Dendritic cell treated with granulocyte-macrophage colony-stimulating factor and Interleukin-4, amounts not matched to agents 40 ng/mL and 50 ng/mL, for 4 days (primary cell): ENCODE results near the gene ACTC1.
"Not testable (repeated sequence)": the region's sequence is repeated elsewhere in the genome, so short reads cannot be mapped to it uniquely, and the experiment has no call there.

Source experiments
- H3K27ac Mint-ChIP-seq: one replicate; pipeline ENCODE4 v1.8.0; 2022; ENCODE audit warnings: mild to moderate bottlenecking, mixed read lengths
- H3K27me3 Mint-ChIP-seq: one replicate; pipeline ENCODE4 v1.8.0; 2022; ENCODE audit warnings: mild to moderate bottlenecking, mixed read lengths
- H3K36me3 Mint-ChIP-seq: one replicate; pipeline ENCODE4 v1.8.0; 2022; ENCODE audit warnings: low read depth, mixed read lengths
- H3K4me1 Mint-ChIP-seq: one replicate; pipeline ENCODE4 v1.8.0; 2022; ENCODE audit warnings: low read depth, mixed read lengths
- H3K4me3 Mint-ChIP-seq: one replicate; pipeline ENCODE4 v1.8.0; 2022; ENCODE audit warnings: mild to moderate bottlenecking, moderate library complexity, mixed read lengths
- H3K9me3 Mint-ChIP-seq: one replicate; pipeline ENCODE4 v1.8.0; 2022; ENCODE audit warnings: mixed read lengths
- intact Hi-C: fragments of 100-400 bp; cut with micrococcal nuclease; formaldehyde crosslinking; loops from one replicate; pipeline ENCODE4 v1.15.0; 2022

The ACTC1 gene

GRCh38 chr15:34809186-34809585 is 13.8 kb upstream of the ACTC1 start:
- no peaks in the 10 kb centered on the region for H3K36me3 Mint-ChIP-seq
- no peak overlapping the region for H3K27ac Mint-ChIP-seq
- H3K9me3 Mint-ChIP-seq = peaks cover 17% of the 10 kb centered on the region
- peaks cover 1% of the 10 kb centered on the region for H3K27me3 Mint-ChIP-seq
- H3K4me3 Mint-ChIP-seq = no peak overlapping the region
- intact Hi-C loops = no loop called here
- no peaks in the 10 kb centered on the region for H3K4me1 Mint-ChIP-seq

GRCh38 chr15:34808016-34808415 is 12.7 kb upstream of the ACTC1 start:
- peaks cover 17% of the 10 kb centered on the region for H3K9me3 Mint-ChIP-seq
- intact Hi-C loops = no loop called here
- H3K27ac Mint-ChIP-seq = no peak overlapping the region
- H3K36me3 Mint-ChIP-seq = no peaks in the 10 kb centered on the region
- H3K4me1 Mint-ChIP-seq = no peaks in the 10 kb centered on the region
- H3K4me3 Mint-ChIP-seq = no peak overlapping the region
- H3K27me3 Mint-ChIP-seq = no peaks in the 10 kb centered on the region

GRCh38 chr15:34807241-34807640 is 11.9 kb upstream of the ACTC1 start:
- H3K27me3 Mint-ChIP-seq, intact Hi-C loops, H3K27ac Mint-ChIP-seq, H3K36me3 Mint-ChIP-seq, H3K4me3 Mint-ChIP-seq, H3K4me1 Mint-ChIP-seq: not testable (repeated sequence)
- H3K9me3 Mint-ChIP-seq = peaks cover 17% of the 10 kb centered on the region

GRCh38 chr15:34804776-34805175 is 9.4 kb upstream of the ACTC1 start:
- peaks cover 17% of the 10 kb centered on the region for H3K9me3 Mint-ChIP-seq
- no peaks in the 10 kb centered on the region for H3K4me1 Mint-ChIP-seq
- intact Hi-C loops = no loop called here
- no peak overlapping the region for H3K27ac Mint-ChIP-seq
- H3K36me3 Mint-ChIP-seq = no peaks in the 10 kb centered on the region
- H3K4me3 Mint-ChIP-seq = no peak overlapping the region
- peaks cover 2% of the 10 kb centered on the region for H3K27me3 Mint-ChIP-seq

GRCh38 chr15:34804113-34804512 is 8.8 kb upstream of the ACTC1 start:
- intact Hi-C loops = no loop called here
- Mint-ChIP-seq H3K27ac (no peak overlapping the region), H3K9me3 (peaks cover 17% of the 10 kb centered on the region), H3K27me3 (peaks cover 5% of the 10 kb centered on the region), H3K4me1 (no peaks in the 10 kb centered on the region), H3K36me3 (no peaks in the 10 kb centered on the region), H3K4me3 (no peak overlapping the region)

GRCh38 chr15:34802803-34803750 is 7.7 kb upstream of the ACTC1 start:
- Mint-ChIP-seq H3K4me1 (no peaks in the 10 kb centered on the region), H3K27me3 (peaks cover 6% of the 10 kb centered on the region), H3K9me3 (peaks cover 17% of the 10 kb centered on the region), H3K27ac (no peak overlapping the region), H3K36me3 (no peaks in the 10 kb centered on the region), H3K4me3 (no peak overlapping the region)
- intact Hi-C loops = no loop called here

GRCh38 chr15:34802371-34802770 is 7.0 kb upstream of the ACTC1 start:
- no peak overlapping the region for H3K27ac Mint-ChIP-seq
- H3K36me3 Mint-ChIP-seq = no peaks in the 10 kb centered on the region
- intact Hi-C loops = no loop called here
- H3K4me1 Mint-ChIP-seq = no peaks in the 10 kb centered on the region
- H3K9me3 Mint-ChIP-seq = peaks cover 14% of the 10 kb centered on the region
- H3K27me3 Mint-ChIP-seq = peaks cover 9% of the 10 kb centered on the region
- H3K4me3 Mint-ChIP-seq = no peak overlapping the region

GRCh38 chr15:34799149-34800101 is 4.1 kb upstream of the ACTC1 start:
- H3K27me3 Mint-ChIP-seq = peaks cover 34% of the 10 kb centered on the region
- no peak overlapping the region for H3K4me3 Mint-ChIP-seq
- no peaks in the 10 kb centered on the region for H3K4me1 Mint-ChIP-seq
- H3K27ac Mint-ChIP-seq = no peak overlapping the region
- no peaks in the 10 kb centered on the region for H3K36me3 Mint-ChIP-seq
- H3K9me3 Mint-ChIP-seq = no peaks in the 10 kb centered on the region
- intact Hi-C loops = no loop called here

GRCh38 chr15:34796847-34797435 is 1.6 kb upstream of the ACTC1 start:
- intact Hi-C loops = no loop called here

GRCh38 chr15:34794590-34795206 is 651 bp downstream of the ACTC1 start:
- no peaks in the 10 kb centered on the region for H3K9me3 Mint-ChIP-seq
- no peaks in the 10 kb centered on the region for H3K4me1 Mint-ChIP-seq
- H3K4me3 Mint-ChIP-seq = no peak overlapping the region
- no peak overlapping the region for H3K27ac Mint-ChIP-seq
- intact Hi-C loops = no loop called here
- no peaks in the 10 kb centered on the region for H3K36me3 Mint-ChIP-seq
- peaks cover 52% of the 10 kb centered on the region for H3K27me3 Mint-ChIP-seq

More at GRCh38 chr15:34796847-34797435, 1.6 kb upstream of the ACTC1 start:
- no peaks in the 10 kb centered on the region for H3K9me3 Mint-ChIP-seq
- no peaks in the 10 kb centered on the region for H3K4me1 Mint-ChIP-seq
- H3K36me3 Mint-ChIP-seq = no peaks in the 10 kb centered on the region
- no peak overlapping the region for H3K27ac Mint-ChIP-seq
- no peak overlapping the region for H3K4me3 Mint-ChIP-seq
- H3K27me3 Mint-ChIP-seq = peaks cover 55% of the 10 kb centered on the region

- Mint-ChIP-seq H3K27me3 (peaks cover 50% of the 10 kb centered on the region), H3K36me3 (no peaks in the 10 kb centered on the region), H3K4me3 (no peak overlapping the region), H3K27ac (no peak overlapping the region), H3K9me3 (no peaks in the 10 kb centered on the region), H3K4me1 (no peaks in the 10 kb centered on the region)
- intact Hi-C loops = no loop called here
These were observed 1.4 kb downstream of the ACTC1 start for GRCh38 chr15:34793901-34794300.

- Mint-ChIP-seq H3K36me3 (no peaks in the 10 kb centered on the region), H3K4me1 (no peaks in the 10 kb centered on the region), H3K4me3 (no peak overlapping the region), H3K27ac (no peak overlapping the region), H3K27me3 (peaks cover 50% of the 10 kb centered on the region), H3K9me3 (no peaks in the 10 kb centered on the region)
- intact Hi-C loops = no loop called here
These were observed 2.3 kb downstream of the ACTC1 start for GRCh38 chr15:34793071-34793470.

GRCh38 chr15:34791701-34792100 is 3.6 kb downstream of the ACTC1 start:
- H3K27ac Mint-ChIP-seq = no peak overlapping the region
- no peak overlapping the region for H3K4me3 Mint-ChIP-seq
- H3K27me3 Mint-ChIP-seq = peaks cover 44% of the 10 kb centered on the region
- intact Hi-C loops = no loop called here
- no peaks in the 10 kb centered on the region for H3K36me3 Mint-ChIP-seq
- H3K9me3 Mint-ChIP-seq = no peaks in the 10 kb centered on the region
- H3K4me1 Mint-ChIP-seq = no peaks in the 10 kb centered on the region
